Measurements from ENCODE around the gene EIF4G1.

EIF4G1 gene

GRCh38 chr3:184353546-184353941 lies 39.1 kb downstream of the EIF4G1 start:
- no peak for DNase-seq

DNA sequence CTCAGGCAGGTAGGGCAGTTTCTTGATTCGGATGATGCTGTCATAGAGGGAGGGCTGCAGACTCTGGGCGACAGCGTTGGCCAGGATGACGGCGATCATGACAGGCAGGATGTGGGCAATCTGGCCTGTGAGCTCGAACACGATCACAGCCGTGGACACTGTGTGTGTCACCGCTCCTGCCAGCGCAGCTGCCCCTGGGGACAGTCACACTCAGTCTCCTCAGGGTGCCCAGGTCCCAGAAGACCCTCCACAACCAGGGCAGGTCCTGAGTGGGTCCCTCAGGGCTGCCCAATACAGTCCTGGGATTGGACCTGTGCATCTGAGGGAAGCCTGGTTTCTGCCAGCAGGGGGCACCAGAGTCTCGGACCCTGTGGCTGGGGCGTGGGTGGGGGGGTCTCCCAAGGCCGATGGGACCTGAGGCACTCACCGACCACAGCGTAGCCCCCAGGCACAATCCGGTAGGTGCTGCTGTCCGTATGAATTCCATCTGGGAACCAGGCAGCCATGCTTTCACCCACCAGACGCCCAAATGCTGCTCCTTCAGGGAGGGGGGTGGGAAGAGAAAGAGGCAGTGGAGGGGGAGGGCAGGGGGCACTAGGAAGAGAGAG lies 39.8 kb downstream of the EIF4G1 start:
- DNase-seq, result no peak

GRCh38 chr3:184354754-184355153 lies 40.3 kb downstream of the EIF4G1 start:
- DNase-seq, result no peak

- no peak for DNase-seq
Measured at GRCh38 chr3:184355261-184356040, 41.0 kb downstream of the EIF4G1 start.

GRCh38 chr3:184357248-184358123 lies 43.1 kb downstream of the EIF4G1 start:
- no peak for DNase-seq

DNA sequence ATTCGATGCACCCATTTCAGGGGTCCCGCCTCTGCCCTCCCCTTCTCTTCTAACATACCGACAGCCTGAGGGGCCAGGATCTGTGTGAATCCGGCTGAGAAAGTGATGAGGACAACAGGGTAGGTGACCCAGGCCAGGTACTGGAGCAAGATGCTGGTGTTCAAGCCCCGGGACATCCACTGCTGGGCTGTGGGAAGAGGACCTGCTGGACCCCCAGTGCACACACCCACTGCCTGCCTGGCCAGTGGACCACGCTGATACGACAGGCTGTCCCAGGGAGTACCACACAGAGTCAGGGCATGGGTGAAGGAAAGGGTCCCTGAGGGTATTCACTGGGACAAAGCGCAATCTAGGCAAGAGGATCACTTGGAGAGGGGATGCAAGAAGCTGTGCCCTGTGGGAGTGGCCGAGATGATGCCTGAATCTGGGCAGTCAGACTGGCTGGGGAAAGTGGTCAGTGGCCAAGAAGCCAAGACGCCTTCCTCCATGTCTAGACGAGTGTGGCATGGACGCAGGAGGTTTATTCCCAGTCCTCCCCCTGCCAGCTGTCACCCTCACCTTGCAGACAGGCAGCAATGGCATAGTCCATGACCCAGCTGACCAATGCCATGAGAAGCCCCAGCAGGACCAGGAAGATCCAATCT lies 43.8 kb downstream of the EIF4G1 start:
- DNase-seq, result no peak

DNA sequence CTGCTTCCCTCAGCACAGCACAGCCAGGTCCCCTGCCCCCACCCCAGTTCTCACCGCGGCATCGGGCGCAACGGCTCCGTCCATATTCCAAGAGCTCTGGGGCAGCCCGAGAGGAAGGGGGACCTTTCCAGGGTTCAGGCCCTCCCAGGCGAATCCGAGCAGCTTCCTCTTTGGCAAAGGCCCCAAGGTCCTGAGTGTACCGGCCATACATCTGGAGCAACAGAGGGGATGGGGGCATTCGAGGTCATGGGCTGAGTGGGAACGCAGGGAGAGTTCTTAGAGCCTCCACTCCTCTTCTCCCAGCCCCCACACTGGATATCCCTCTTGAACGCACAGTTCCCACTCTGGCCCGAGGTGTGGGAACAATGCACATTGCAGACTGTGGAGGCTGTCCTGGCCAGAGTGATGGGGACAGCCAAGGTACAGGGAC lies 44.5 kb downstream of the EIF4G1 start:
- DNase-seq, result no peak

DNA sequence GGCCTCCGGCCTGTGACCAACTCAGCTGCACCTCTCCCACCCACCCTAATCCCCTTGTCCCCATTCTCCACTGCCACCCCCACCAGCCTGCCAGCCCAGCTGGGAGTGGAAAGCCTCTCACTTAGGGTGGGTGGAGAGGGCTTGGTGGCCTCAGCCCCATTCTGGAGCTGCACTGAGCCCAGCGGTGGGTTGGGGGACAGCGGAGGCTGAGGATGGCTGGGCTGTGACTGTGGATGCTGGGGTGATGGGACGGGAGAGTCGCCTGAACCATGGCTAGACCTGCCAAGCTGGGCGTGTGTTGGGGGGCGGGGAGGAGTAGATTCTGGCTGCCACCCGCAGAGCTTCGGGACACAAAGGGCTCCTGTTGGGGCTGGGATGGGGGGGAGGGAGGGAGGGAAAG lies 45.2 kb downstream of the EIF4G1 start:
- no peak for DNase-seq

GRCh38 chr3:184360070-184360928 lies 45.9 kb downstream of the EIF4G1 start:
- no peak for DNase-seq

DNA sequence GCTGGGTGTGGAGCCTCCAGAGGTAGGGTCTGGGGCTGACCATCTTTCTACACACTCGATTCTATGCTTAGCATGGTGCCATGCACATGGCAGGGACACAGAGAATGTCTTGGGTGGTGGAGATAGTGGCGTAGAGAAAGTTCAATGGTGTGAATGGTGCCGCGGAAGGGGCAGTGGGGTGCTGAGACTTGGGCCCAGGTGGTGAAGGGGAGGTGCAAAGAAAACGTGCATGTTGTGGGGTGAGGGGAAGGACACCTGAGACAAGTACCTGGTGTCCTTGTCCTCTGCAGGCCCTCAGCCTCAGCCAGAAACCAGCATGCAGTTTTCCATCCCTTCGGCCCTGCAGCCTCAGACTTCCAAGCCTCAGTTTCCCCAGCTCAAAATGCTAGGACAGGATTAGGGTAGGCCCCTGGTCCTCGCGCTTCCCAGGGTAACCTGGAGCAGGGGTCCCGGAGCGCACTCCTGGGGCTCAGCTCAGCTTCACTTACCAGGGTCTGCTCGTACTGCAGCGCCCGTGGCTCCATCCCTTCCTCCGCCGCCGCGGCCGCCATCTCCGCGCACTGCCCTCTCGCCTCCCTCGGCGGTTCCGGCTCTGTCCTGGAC lies 46.6 kb downstream of the EIF4G1 start:
- no peak for DNase-seq

DNA sequence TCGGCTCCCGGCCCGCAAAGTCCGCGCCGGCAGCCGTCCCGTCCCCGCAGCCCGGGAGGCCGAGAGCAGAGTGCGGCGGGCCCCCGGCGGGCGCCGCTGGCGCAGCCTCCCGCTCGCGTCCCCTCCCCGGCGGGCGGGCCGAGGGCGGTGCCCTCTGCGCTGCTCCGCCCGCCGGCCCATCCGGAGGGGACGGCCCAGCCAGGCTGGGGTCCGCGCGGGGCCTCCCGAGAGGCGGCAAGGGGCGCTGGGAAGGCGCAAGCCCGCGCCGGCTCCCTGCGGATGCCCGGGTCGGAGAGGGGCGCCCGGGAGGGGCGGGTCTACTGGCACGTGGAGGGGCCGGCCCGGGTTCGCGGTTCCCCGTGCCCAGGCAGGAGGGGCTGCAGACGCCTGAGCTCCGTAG lies 47.1 kb downstream of the EIF4G1 start, which contains the start of the genes CLCN2 and POLR2H:
TSS of gene CLCN2 (minus strand) at position 74 of the 400 bp plus-strand sequence. CDS start 126 bp downstream, outside the sequence.
TSS of gene POLR2H (plus strand) at position 179 of the 400 bp plus-strand sequence. CDS start 1,783 bp downstream, outside the sequence.
- DNase-seq, result no peak

GRCh38 chr3:184361932-184362667 lies 47.7 kb downstream of the EIF4G1 start:
- DNase-seq, result peak; percentile 64

GRCh38 chr3:184362668-184363546 lies 48.5 kb downstream of the EIF4G1 start:
- peak; percentile 86 for DNase-seq

GRCh38 chr3:184366619-184367289 lies 52.3 kb downstream of the EIF4G1 start:
- no peak for DNase-seq

DNA sequence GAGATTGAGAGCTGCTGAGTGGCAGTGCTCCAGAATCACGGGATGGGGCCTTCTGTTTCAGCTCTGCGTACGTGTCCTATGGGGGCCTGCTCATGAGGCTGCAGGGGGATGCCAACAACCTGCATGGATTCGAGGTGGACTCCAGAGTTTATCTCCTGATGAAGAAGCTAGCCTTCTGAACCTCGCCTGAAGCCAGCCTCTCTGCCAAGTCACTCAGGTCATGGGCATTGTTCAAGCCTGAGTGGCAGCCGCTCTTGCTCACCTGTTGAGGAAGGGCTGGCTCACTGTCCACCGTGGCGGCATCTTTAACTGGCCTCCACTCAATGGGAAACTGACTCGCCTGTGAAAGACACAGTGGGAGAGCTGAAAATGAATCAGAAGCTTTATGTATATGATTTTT lies 53.7 kb downstream of the EIF4G1 start:
- DNase-seq, result no peak

GRCh38 chr3:184368586-184369183 lies 54.3 kb downstream of the EIF4G1 start:
- DNase-seq, result no peak

DNA sequence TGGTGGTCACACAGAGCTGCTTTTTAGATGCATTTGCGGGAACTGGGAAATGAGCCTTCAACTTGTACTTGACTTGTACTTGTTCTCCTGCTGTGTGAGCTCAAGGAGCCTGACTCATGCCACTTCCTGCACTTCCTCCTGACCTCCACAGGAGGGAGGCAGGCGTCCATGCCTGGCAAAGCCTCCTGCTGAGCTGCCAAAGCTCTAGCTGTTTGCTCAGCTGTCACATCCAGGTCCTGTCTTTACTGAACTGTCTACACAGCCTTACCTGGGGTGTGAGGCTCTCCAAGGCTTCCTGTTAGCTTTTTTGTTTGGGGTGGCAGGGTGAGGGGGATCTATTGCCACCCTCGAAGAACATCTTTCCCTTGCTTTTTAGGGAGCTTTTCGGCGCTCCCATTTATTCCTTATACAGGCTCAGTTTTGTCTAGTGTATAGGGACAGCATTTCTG lies 57.2 kb downstream of the EIF4G1 start:
- DNase-seq, result peak; percentile 58

DNA sequence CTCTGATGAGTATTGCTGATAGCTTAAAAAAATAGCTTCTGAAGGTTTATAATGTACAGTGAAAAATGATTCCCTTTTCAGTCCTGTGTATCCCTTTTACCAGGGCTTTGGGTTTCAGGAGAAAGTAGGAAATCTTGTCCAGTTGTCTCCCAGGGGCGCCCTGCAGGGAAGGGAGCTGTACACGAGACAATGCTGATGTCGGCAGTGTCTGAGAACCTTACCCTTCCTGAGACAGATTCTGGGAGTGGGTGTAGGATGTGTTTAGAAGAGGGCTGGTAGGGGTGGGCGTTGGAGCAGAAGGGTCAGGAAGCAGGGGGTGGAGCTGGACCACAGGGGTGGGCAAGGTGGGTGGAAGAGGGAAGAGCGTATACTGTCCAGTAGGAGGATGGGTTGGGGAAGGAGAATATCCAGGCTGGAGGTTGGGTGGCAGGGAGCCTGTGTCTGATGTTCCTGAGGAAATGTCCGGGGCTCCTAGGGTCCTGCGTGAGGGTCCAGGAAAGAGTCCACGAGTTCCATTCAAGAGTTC lies 58.0 kb downstream of the EIF4G1 start:
- DNase-seq, result no peak

Measured in NCI-H748 treated with DMSO at 0.1 percent for 48 hours (cell line).